LNCAP (cell line): Measurements from ENCODE around the gene FGFBP2.

Source experiments
- CTCF ChIP-seq: fragments of 450-650 bp; IDR thresholded peaks from 2 replicates; pipeline ENCODE4 v1.5.1; 2017; ENCODE audit warnings: mild to moderate bottlenecking

Gene FGFBP2

GRCh38 chr4:15936495-15936894 lies 26.5 kb downstream of the FGFBP2 start:
- TF ChIP-seq CTCF, result no peak

- TF ChIP-seq CTCF, result no peak
These were observed 27.2 kb downstream of the FGFBP2 start for GRCh38 chr4:15935504-15936402.

GRCh38 chr4:15934259-15934658 lies 28.7 kb downstream of the FGFBP2 start:
- no peak for TF ChIP-seq CTCF

- TF ChIP-seq CTCF, result no peak
These were observed 31.3 kb downstream of the FGFBP2 start for GRCh38 chr4:15931451-15932210.

GRCh38 chr4:15930314-15930713 lies 32.7 kb downstream of the FGFBP2 start:
- no peak for TF ChIP-seq CTCF

- TF ChIP-seq CTCF, result no peak
These were observed 33.4 kb downstream of the FGFBP2 start for GRCh38 chr4:15929540-15929939.

GRCh38 chr4:15928883-15929282 lies 34.1 kb downstream of the FGFBP2 start:
- TF ChIP-seq CTCF, result no peak
